Tibial artery (tissue), 4 donors: Measurements from ENCODE around the gene LRRN4CL.

Experiments
- DNase-seq, 2 donors: peaks; one replicate each; pipeline ENCODE4 v3.0.0-alpha.2; 2019
- H3K27ac ChIP-seq, 2 donors: fragments of 200-600 bp; sonication (generic) in 1 of 2; 1 replicate in 1 of 2; 2 replicates in 1 of 2; pipeline ENCODE4 v1.5.1; 2018 to 2019; ENCODE audit warnings: mild to moderate bottlenecking in 1 of 2
- H3K27me3 ChIP-seq, 2 donors: fragments of 200-600 bp; sonication (generic) in 1 of 2; one replicate each; pipeline versions ENCODE4 v1.5.1 to v1.6.0; 2016 to 2019
- H3K36me3 ChIP-seq, 3 donors: fragments of 200-600 bp; sonication (generic) in 2 of 3; one replicate each; pipeline ENCODE4 v1.5.1; 2016 to 2019; ENCODE audit warnings: mild to moderate bottlenecking in 2 of 3
- H3K4me1 ChIP-seq, 4 donors: fragments of 200-600 bp; sonication (generic) in 2 of 4; 1 replicate in 3 of 4; 2 replicates in 1 of 4; pipeline ENCODE4 v1.5.1; 2016 to 2019
- H3K4me3 ChIP-seq, 2 donors: fragments of 200-600 bp; sonication (generic) in 1 of 2; 1 replicate in 1 of 2; 2 replicates in 1 of 2; pipeline ENCODE4 v1.5.1; 2018 to 2019; ENCODE audit warnings: mild to moderate bottlenecking in 2 of 2
- H3K9me3 ChIP-seq, 3 donors: fragments of 200-600 bp; sonication (generic) in 1 of 3; one replicate each; pipeline ENCODE4 v1.5.1; 2016 to 2019
- intact Hi-C: fragments of 100-400 bp; cut with DNase I; formaldehyde crosslinking; loops from one replicate; pipeline ENCODE4 v1.15.0; 2023; ENCODE audit warnings: low total_unique reads
- TF ChIP-seq, protein P1 (sequence below), 2 experiments: fragments of 200-600 bp in 1 of 2; fragments of 450-650 bp in 1 of 2; IDR thresholded peaks; one replicate each; pipeline ENCODE4 v1.5.1; 2017 to 2019; ENCODE audit warnings: antibody characterized with exemption in 2 of 2, mild to moderate bottlenecking in 1 of 2, moderate library complexity in 1 of 2

Gene LRRN4CL

GRCh38 chr11:62646825-62647608, 42.3 kb downstream of the LRRN4CL start:
- DNase-seq: peak; percentile 22 to 72
- H3K4me1 ChIP-seq: peaks cover 0 to 40% (median 29%) of the 10 kb centered on the region in 4 donors
- H3K27me3 ChIP-seq: no peaks in the 10 kb centered on the region
- H3K36me3 ChIP-seq: peaks cover 32 to 55% (median 35%) of the 10 kb centered on the region in 3 donors
- peak overlapping the region; percentile 89 to 100 for H3K4me3 ChIP-seq
- TF ChIP-seq, protein P1, sequence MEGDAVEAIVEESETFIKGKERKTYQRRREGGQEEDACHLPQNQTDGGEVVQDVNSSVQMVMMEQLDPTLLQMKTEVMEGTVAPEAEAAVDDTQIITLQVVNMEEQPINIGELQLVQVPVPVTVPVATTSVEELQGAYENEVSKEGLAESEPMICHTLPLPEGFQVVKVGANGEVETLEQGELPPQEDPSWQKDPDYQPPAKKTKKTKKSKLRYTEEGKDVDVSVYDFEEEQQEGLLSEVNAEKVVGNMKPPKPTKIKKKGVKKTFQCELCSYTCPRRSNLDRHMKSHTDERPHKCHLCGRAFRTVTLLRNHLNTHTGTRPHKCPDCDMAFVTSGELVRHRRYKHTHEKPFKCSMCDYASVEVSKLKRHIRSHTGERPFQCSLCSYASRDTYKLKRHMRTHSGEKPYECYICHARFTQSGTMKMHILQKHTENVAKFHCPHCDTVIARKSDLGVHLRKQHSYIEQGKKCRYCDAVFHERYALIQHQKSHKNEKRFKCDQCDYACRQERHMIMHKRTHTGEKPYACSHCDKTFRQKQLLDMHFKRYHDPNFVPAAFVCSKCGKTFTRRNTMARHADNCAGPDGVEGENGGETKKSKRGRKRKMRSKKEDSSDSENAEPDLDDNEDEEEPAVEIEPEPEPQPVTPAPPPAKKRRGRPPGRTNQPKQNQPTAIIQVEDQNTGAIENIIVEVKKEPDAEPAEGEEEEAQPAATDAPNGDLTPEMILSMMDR (IDR thresholded peaks at IDR 0.05): no peak
- H3K27ac ChIP-seq: peak overlapping the region; percentile 95 to 99
- no peaks in the 10 kb centered on the region for H3K9me3 ChIP-seq
- intact Hi-C loops: no loop called here

DNA sequence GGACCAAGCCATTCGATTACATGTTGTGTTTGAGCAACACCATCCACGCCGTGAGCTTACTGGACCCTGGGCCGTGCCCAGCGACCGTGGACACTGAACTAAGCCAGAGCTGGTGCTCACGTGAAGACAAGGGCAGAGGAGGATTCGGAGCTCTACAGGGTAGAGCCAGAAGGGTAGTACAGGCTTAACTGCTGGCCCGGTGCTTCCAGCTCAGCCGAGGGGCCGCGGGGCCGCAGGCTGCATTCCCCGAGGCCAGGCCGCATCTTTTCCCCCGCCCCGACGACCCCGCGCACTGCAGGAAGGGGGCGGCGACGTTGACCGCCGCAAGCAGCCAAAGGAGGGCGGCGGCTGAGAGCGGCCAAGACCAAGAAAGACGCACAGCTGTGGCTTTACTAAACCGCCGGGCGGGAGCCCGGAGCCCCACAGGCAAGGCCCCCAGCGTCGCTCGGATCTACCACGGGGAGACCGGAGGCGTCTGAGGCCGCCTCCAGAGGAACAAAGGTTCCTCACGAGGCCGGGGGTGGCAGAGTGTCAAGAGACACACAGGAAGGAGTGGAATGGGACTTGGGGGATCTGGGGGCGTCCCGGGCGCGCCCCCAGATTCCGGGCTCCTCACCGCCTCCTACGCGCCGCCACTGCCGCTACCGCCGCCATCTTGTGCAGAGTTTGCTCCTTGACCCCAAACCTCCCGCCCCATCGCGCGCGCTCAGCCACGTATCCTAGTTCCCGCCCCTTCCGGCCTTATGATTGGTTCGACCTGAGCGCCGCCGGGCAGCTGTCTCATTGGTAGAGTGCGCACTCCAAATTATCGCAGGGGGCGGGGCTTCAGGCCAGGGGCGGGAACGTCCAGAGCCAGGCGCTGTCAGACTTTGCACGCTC, 43.1 kb downstream of the LRRN4CL start, which contains the start of gene GANAB:
Gene GANAB, minus strand, starts transcription at position 668 of the 879 bp plus-strand sequence. Its CDS starts 14 bp downstream, at position 654.
- Histone ChIP-seq H3K4me3 (peak within 1 kb of the TSS; percentile 89 to 100), H3K27ac (peak within 1 kb of the TSS; percentile 95 to 99), H3K9me3 (no peaks in the 10 kb centered on the region), H3K36me3 (peaks cover 32 to 58% (median 35%) of the 10 kb centered on the region in 3 donors), H3K4me1 (peaks cover 0 to 35% (median 25%) of the 10 kb centered on the region in 4 donors), H3K27me3 (no peaks in the 10 kb centered on the region)
- intact Hi-C loops: no loop called here
- TF ChIP-seq, protein P1 (IDR thresholded peaks at IDR 0.05): no peak
- peak; percentile 99 to 100 for DNase-seq

DNA sequence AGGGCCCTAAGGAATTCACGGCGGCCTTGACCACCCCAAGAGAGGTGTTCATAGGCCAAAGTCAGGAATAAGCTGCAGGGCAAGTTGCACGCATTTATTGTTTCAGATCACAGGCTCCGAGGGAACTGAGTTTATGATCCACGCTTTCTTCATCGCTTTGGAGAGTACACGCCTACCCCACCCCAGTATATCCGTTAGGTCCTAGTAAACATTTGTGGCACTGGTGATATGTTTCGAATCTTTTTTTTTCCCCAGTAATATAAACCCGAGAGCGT, 43.7 kb downstream of the LRRN4CL start:
- no peaks in the 10 kb centered on the region for H3K27me3 ChIP-seq
- peaks cover 32 to 55% (median 35%) of the 10 kb centered on the region in 3 donors for H3K36me3 ChIP-seq
- DNase-seq: no peak
- H3K4me3 ChIP-seq: peak overlapping the region; percentile 89 to 100
- peak overlapping the region; percentile 95 to 99 for H3K27ac ChIP-seq
- H3K9me3 ChIP-seq: no peaks in the 10 kb centered on the region
- intact Hi-C loops: no loop called here
- TF ChIP-seq, protein P1 (IDR thresholded peaks at IDR 0.05): no peak
- peaks cover 0 to 35% (median 25%) of the 10 kb centered on the region in 4 donors for H3K4me1 ChIP-seq

GRCh38 chr11:62644220-62644619, 45.1 kb downstream of the LRRN4CL start:
- intact Hi-C loops: no loop called here
- Histone ChIP-seq H3K36me3 (peaks cover 33 to 49% (median 33%) of the 10 kb centered on the region in 3 donors), H3K9me3 (no peaks in the 10 kb centered on the region), H3K4me1 (peaks cover 0 to 35% (median 25%) of the 10 kb centered on the region in 4 donors), H3K27ac (no peak overlapping the region), H3K27me3 (no peaks in the 10 kb centered on the region), H3K4me3 (no peak overlapping the region)
- no peak for DNase-seq
- TF ChIP-seq, protein P1 (IDR thresholded peaks at IDR 0.05): no peak
